Caco-2 (cell line): ENCODE data around the gene P4HTM. TPM values are rescaled to one million over a fixed set of nuclear protein-coding genes. Genes with fewer than 3 reads are reported as not detected.

ENCODE experiments used
- Bru-seq: library from RNA; stranded (reverse); fragments of 400-500 nt; gene quantifications from one replicate; lab custom pipeline; 2021; lab: Mats Ljungman, UMichigan
- BruChase-seq, 2 experiments: library from RNA; stranded (reverse); fragments of 400-500 nt; gene quantifications; one replicate each; lab custom pipeline; 2021; lab: Mats Ljungman, UMichigan
- BruUV-seq: library from RNA; stranded (reverse); fragments of 400-500 nt; replicated peaks from 2 replicates; lab custom pipeline; 2021; lab: Mats Ljungman, UMichigan
- CTCF ChIA-PET: fragments of 300-600 bp; sonication (Branson Sonifier 250); formaldehyde crosslinking; loops from one replicate; lab custom pipeline; 2022; ENCODE audit warnings: antibody characterized with exemption; lab: Charles Lee
- POLR2A ChIA-PET: fragments of 300-600 bp; sonication (Branson Sonifier 250); formaldehyde crosslinking; loops from one replicate; lab custom pipeline; 2022; ENCODE audit warnings: antibody characterized with exemption; lab: Charles Lee
- DNase-seq, 2 experiments: peaks; one replicate each; pipeline versions ENCODE4 v3.0.0 to v3.0.0-alpha.2; 2020 to 2022
- H3K27me3 ChIP-seq: replicated peaks from 2 replicates; pipeline ENCODE4 v1.6.0; 2011; ENCODE audit warnings: low read length; ENCODE audit not compliant: control insufficient read depth, insufficient read depth
- H3K36me3 ChIP-seq: 2 replicates; pipeline ENCODE4 v1.5.1; 2011; ENCODE audit warnings: low read length; ENCODE audit not compliant: control insufficient read depth, insufficient read depth
- H3K4me1 ChIP-seq: fragments of 250-450 bp; sonication (Bioruptor Pico); 2 replicates; pipeline ENCODE4 v1.5.1; 2020; ENCODE audit warnings: mild to moderate bottlenecking
- H3K4me3 ChIP-seq: 2 replicates; pipeline ENCODE4 v1.5.1; 2011; ENCODE audit warnings: low read depth, mild to moderate bottlenecking, control low read depth, low read length
- H3K9me3 ChIP-seq: fragments of 250-450 bp; sonication (Bioruptor Pico); 2 replicates; pipeline ENCODE4 v1.5.1; 2020; ENCODE audit warnings: mild to moderate bottlenecking, moderate library complexity
- H3K27ac Mint-ChIP-seq: one replicate; pipeline ENCODE4 v1.8.0; 2022; ENCODE audit warnings: mixed read lengths; ENCODE audit not compliant: unreplicated experiment
- H3K27me3 Mint-ChIP-seq: one replicate; pipeline ENCODE4 v1.8.0; 2022; ENCODE audit warnings: mixed read lengths; ENCODE audit not compliant: insufficient read depth, unreplicated experiment
- H3K36me3 Mint-ChIP-seq: one replicate; pipeline ENCODE4 v1.8.0; 2022; ENCODE audit warnings: mild to moderate bottlenecking, mixed read lengths; ENCODE audit not compliant: insufficient read depth, unreplicated experiment
- H3K4me1 Mint-ChIP-seq: one replicate; pipeline ENCODE4 v1.8.0; 2022; ENCODE audit warnings: low read depth, mixed read lengths; ENCODE audit not compliant: unreplicated experiment
- H3K4me3 Mint-ChIP-seq: one replicate; pipeline ENCODE4 v1.8.0; 2022; ENCODE audit warnings: mild to moderate bottlenecking, moderate library complexity, mixed read lengths; ENCODE audit not compliant: unreplicated experiment
- H3K9me3 Mint-ChIP-seq: one replicate; pipeline ENCODE4 v1.8.0; 2022; ENCODE audit warnings: mixed read lengths; ENCODE audit not compliant: unreplicated experiment
- CTCF ChIP-seq, 2 experiments: fragments of 200-600 bp in 1 of 2; IDR thresholded peaks; 1 replicate in 1 of 2; 2 replicates in 1 of 2; pipeline versions ENCODE4 v1.5.1 to v1.8.0; 2011 to 2022; ENCODE audit warnings: antibody characterized with exemption in 1 of 2, control low read depth in 1 of 2, inconsistent platforms in 1 of 2, low read depth in 1 of 2, low read length in 1 of 2, mild to moderate bottlenecking in 1 of 2, moderate library complexity in 1 of 2; ENCODE audit not compliant: insufficient read depth in 1 of 2, severe bottlenecking in 1 of 2, unreplicated experiment in 1 of 2
- intact Hi-C: fragments of 100-400 bp; cut with micrococcal nuclease; formaldehyde crosslinking; loops from one replicate; pipeline ENCODE4 v1.10.0; 2022; ENCODE audit not compliant: unreplicated experiment
- long read RNA-seq: library from polyadenylated mRNA; stranded (forward); transcript quantifications from one replicate; pipeline ENCODE4 v2.0.0, GENCODE V29; 2022
- total RNA-seq: library from RNA; stranded (reverse); gene quantifications from 2 replicates; pipeline ENCODE4 v1.2.3, GENCODE V29; 2022

The P4HTM gene
- total RNA-seq (24.4 and 25.5 TPM in 2 replicates), Bru-seq, nascent RNA (percentile 63 among the genes with signal in this experiment), BruChase-seq, experiment 1, labeled RNA remaining after a 2-hour chase (percentile 60 among the genes with signal in this experiment), BruChase-seq, experiment 2, labeled RNA remaining after a 6-hour chase (percentile 58 among the genes with signal in this experiment)
- long read RNA-seq, transcript P4HTM-202 (9 exons, 2,127 nt): major isoform, 37 of 62 reads
- long read RNA-seq, partial matches to known transcripts: 3 of 62 reads
- long read RNA-seq, other reads (novel, unspliced or antisense): 16 of 62 reads

- peak within 1 kb of the TSS; percentile 98 for H3K27ac Mint-ChIP-seq
- peak; percentile 82 to 84 for DNase-seq
- H3K4me3 ChIP-seq: peak within 1 kb of the TSS; percentile 95
- H3K4me1 ChIP-seq: peaks cover 13% of the 10 kb centered on the region
- peak in 1 of 2 experiments; percentile 40 for TF ChIP-seq CTCF (IDR thresholded peaks at IDR 0.05; ENCODE audit: insufficient read depth in 1 of 2, low read depth in 1 of 2, low read length in 1 of 2, severe bottlenecking in 1 of 2, unreplicated experiment in 1 of 2)
- no peaks in the 10 kb centered on the region for H3K27me3 ChIP-seq
- H3K4me1 Mint-ChIP-seq: peaks cover 13% of the 10 kb centered on the region
- H3K36me3 Mint-ChIP-seq: peaks cover 28% of the 10 kb centered on the region
- BruUV-seq: no TSS peak
- H3K9me3 ChIP-seq: no peaks in the 10 kb centered on the region
- intact Hi-C loops: loop anchor here (1.0 to 2.0 kb wide), 2 partner anchors 17 to 103 kb away; partner anchors contain the start of gene WDR6
- no peaks in the 10 kb centered on the region for H3K27me3 Mint-ChIP-seq
- ChIA-PET CTCF (interaction anchor here (0.7 to 3.2 kb wide), 5 partner anchors 17 to 105 kb away, joined by 3 to 54 read pairs (median 5); partner anchors contain the start of genes DALRD3, NDUFAF3 and WDR6), POLR2A (interaction anchor here (0.6 to 1.7 kb wide), 4 partner anchors 17 to 556 kb away, joined by 3 to 24 read pairs (median 6); partner anchors contain the start of gene WDR6)
- H3K4me3 Mint-ChIP-seq: peak within 1 kb of the TSS; percentile 96
- no peaks in the 10 kb centered on the region for H3K36me3 ChIP-seq
- H3K9me3 Mint-ChIP-seq: no peaks in the 10 kb centered on the region
Measured at GRCh38 chr3:48989796-48990635, at the start of gene P4HTM. Gene P4HTM (plus strand): TSS chr3:48990241. CDS start chr3:48990257, 16 bp downstream.

- TF ChIP-seq CTCF (IDR thresholded peaks at IDR 0.05; ENCODE audit: insufficient read depth in 1 of 2, low read depth in 1 of 2, low read length in 1 of 2, severe bottlenecking in 1 of 2, unreplicated experiment in 1 of 2): no peak
- intact Hi-C loops: no loop called here
- H3K4me3 Mint-ChIP-seq: no peak overlapping the region
- no peaks in the 10 kb centered on the region for H3K4me1 Mint-ChIP-seq
- Histone ChIP-seq H3K4me3 (no peak overlapping the region), H3K4me1 (no peaks in the 10 kb centered on the region), H3K9me3 (no peaks in the 10 kb centered on the region), H3K27me3 (no peaks in the 10 kb centered on the region), H3K36me3 (no peaks in the 10 kb centered on the region)
- CTCF ChIA-PET: no interaction called here
- H3K36me3 Mint-ChIP-seq: peaks cover 10% of the 10 kb centered on the region
- H3K9me3 Mint-ChIP-seq: no peaks in the 10 kb centered on the region
- no peaks in the 10 kb centered on the region for H3K27me3 Mint-ChIP-seq
- POLR2A ChIA-PET: no interaction called here
- no peak overlapping the region for H3K27ac Mint-ChIP-seq
- no peak for DNase-seq
- no TSS peak for BruUV-seq
Measured at GRCh38 chr3:48945432-48945831, 44.6 kb upstream of the P4HTM start.

GRCh38 chr3:48945891-48946549 is 44.0 kb upstream of the P4HTM start:
- peaks cover 10% of the 10 kb centered on the region for H3K36me3 Mint-ChIP-seq
- BruUV-seq: no TSS peak
- H3K27me3 Mint-ChIP-seq: no peaks in the 10 kb centered on the region
- no peak overlapping the region for H3K27ac Mint-ChIP-seq
- TF ChIP-seq CTCF (IDR thresholded peaks at IDR 0.05; ENCODE audit: insufficient read depth in 1 of 2, low read depth in 1 of 2, low read length in 1 of 2, severe bottlenecking in 1 of 2, unreplicated experiment in 1 of 2): no peak
- no peak overlapping the region for H3K4me3 Mint-ChIP-seq
- H3K9me3 Mint-ChIP-seq: no peaks in the 10 kb centered on the region
- POLR2A ChIA-PET: no interaction called here
- no peak overlapping the region for H3K4me3 ChIP-seq
- CTCF ChIA-PET: no interaction called here
- H3K4me1 ChIP-seq: no peaks in the 10 kb centered on the region
- intact Hi-C loops: no loop called here
- no peaks in the 10 kb centered on the region for H3K36me3 ChIP-seq
- no peak for DNase-seq
- H3K9me3 ChIP-seq: no peaks in the 10 kb centered on the region
- no peaks in the 10 kb centered on the region for H3K27me3 ChIP-seq
- H3K4me1 Mint-ChIP-seq: no peaks in the 10 kb centered on the region
